Fibroblast of skin of left quadriceps (primary cell): Measurements from ENCODE around the gene FERMT3.

Experiments used
- DNase-seq, 2 experiments: peaks; one replicate each; pipeline ENCODE4 v3.0.0-alpha.2; 2013; ENCODE audit warnings: low read depth in 2 of 2

Gene FERMT3

GRCh38 chr11:64186492-64187165 lies 19.9 kb upstream of the FERMT3 start:
- DNase-seq, result no peak

DNA sequence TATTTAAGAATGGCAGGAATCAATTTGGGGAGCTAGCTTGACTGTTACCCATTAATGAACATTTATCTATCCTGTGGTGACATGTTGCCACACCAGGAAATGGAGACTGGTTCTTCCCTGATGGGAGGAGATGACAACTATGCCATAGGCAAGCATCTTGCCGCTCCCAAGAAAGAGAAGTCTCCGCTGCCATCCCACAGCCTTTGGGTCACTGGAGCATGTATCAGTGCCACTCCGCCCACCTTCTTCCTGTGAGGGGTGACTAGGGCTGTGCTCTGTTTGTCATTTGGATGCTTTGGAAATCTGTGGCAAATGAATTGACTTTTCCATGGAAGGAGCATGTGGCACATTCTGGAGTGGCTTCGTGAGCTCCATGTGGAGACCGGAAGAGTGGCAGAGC lies 14.1 kb upstream of the FERMT3 start:
- DNase-seq, result no peak

GRCh38 chr11:64196626-64197025 lies 9.9 kb upstream of the FERMT3 start:
- no peak for DNase-seq

- no peak for DNase-seq
Observed at GRCh38 chr11:64198511-64198910, 8.0 kb upstream of the FERMT3 start.

DNA sequence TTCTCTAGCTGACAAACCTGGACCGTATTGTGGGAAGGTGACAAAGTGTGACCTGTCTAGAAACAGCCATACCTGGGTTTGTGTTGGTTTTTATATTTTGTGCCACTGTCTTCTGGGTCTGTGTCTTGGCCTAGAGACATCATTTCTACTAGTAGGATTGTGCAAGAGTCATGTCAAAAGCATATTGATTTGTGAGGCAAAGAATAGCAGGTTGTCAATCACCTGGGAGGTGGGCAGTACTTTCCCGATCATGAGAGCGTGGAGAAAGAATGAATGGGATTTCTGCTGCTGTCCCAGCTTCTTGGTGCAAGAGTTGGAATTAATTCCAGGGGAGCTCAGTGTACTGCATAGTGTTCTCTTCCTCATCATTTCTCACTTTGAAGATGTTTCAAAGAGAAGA lies 5.0 kb upstream of the FERMT3 start:
- DNase-seq, result no peak

DNA sequence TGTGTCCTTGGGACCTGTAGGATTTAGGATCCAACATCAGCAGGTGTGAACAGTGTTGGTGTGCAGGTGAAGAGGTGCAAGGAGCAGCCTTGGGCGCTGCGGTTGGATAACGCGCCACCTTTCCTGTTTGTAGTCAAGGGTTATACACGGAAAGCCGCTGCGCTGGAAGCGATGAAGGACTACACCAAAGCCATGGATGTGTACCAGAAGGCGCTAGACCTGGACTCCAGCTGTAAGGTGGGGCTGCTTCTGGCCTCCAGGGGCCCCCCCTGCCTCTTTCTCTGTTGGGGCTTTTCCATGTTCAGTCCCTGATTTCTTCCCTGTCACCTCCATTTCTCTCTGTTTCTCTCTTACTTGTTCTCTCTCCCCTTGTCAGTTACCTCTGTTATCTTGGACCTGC lies 3.5 kb upstream of the FERMT3 start:
- DNase-seq, result no peak

DNA sequence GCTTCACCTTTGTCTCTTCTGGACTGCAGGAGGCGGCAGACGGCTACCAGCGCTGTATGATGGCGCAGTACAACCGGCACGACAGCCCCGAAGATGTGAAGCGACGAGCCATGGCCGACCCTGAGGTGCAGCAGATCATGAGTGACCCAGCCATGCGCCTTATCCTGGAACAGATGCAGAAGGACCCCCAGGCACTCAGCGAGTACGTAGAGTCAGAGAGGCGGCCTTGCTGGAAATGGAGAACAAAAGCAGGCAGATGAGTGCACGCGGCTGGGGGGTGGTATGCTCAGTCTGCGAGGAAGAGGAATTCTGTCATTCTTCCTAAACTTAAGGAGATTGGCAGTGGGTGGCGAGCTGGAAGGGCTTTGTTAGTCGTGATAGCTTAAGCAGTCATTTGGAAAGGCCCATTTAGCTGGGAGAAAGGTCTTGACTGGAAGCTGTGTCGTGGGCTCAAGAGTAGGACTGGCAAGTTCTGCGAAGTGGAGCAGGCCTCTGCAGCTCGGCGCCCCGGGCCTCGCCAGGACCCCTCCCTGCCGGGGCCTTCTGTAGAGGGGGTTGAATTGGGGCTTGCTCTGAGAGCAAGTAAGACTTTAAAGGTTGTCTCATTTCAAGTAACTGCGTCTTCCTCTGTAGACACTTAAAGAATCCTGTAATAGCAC lies 3.0 kb upstream of the FERMT3 start:
- no peak for DNase-seq

DNA sequence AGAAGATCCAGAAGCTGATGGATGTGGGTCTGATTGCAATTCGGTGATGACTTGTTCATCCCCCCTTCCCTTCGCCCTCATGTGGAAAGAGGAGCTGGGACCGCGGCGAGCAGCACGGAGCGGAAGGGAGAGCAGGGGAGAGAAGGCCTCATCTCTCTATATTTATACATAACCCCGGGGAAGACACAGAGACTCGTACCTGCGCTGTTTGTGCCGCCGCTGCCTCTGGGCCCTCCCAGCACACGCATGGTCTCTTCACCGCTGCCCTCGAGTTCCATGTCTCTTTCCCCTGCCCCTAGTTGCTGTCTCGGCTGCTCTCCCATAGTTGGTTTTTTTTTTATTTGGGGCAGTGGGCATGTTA lies 2.5 kb upstream of the FERMT3 start:
- DNase-seq, result no peak

DNA sequence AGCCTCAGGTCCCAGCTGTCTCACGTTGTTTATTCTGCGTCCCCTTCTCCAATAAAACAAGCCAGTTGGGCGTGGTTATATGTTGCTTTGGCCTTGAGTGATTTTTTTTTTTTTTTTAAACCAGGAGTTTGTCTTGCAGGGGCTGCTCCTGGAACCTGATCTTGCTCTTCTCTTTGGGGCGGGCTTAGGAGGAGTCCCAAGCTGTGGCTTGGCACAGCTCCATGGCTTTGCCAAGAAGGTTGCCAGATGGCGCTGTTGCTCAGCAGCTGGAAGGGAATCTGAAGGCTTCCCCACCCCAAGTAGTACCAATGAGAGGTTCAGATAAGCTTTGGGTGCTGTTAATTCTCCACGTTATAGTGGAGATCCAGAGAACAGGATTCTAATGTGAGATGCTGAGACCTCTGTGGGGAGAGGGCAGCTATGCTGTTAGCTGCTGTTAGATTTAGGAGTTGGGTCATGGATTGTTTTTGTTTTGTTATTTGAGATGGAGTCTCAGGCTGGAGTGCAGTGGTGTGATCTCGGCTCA lies 2.0 kb upstream of the FERMT3 start:
- peak; percentile 91 to 92 for DNase-seq

GRCh38 chr11:64207256-64208085 lies 950 bp downstream of the FERMT3 start:
- peak; percentile 32 to 36 for DNase-seq

GRCh38 chr11:64208086-64208795 lies 1.7 kb downstream of the FERMT3 start:
- DNase-seq, result no peak

GRCh38 chr11:64208796-64209562 lies 2.5 kb downstream of the FERMT3 start:
- no peak for DNase-seq

- DNase-seq, result no peak
Observed at GRCh38 chr11:64209563-64209843, 3.0 kb downstream of the FERMT3 start.

- no peak for DNase-seq
Observed at GRCh38 chr11:64210301-64211020, 3.9 kb downstream of the FERMT3 start.

- no peak for DNase-seq
Observed at GRCh38 chr11:64211181-64211872, 4.8 kb downstream of the FERMT3 start.

DNA sequence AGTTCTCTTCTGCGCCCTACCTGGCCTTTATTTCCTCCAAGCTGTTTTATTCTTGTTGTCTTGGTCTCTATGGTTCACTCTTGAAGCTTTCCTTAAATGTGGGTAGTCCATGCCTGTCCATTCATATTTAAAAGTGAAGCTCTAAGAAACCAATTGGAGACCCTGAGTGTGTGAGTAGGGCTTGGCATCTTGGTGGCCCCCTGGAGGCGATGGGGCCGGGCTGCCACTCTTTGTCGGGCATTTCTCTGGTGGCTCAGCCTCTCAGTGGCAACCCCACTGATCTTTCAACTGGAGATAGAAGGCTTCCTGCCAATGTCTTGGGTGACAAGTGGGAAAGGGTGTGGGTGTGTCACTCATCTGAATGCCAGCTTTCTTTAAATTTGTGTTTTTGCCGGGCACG lies 10.4 kb downstream of the FERMT3 start:
- no peak for DNase-seq

DNA sequence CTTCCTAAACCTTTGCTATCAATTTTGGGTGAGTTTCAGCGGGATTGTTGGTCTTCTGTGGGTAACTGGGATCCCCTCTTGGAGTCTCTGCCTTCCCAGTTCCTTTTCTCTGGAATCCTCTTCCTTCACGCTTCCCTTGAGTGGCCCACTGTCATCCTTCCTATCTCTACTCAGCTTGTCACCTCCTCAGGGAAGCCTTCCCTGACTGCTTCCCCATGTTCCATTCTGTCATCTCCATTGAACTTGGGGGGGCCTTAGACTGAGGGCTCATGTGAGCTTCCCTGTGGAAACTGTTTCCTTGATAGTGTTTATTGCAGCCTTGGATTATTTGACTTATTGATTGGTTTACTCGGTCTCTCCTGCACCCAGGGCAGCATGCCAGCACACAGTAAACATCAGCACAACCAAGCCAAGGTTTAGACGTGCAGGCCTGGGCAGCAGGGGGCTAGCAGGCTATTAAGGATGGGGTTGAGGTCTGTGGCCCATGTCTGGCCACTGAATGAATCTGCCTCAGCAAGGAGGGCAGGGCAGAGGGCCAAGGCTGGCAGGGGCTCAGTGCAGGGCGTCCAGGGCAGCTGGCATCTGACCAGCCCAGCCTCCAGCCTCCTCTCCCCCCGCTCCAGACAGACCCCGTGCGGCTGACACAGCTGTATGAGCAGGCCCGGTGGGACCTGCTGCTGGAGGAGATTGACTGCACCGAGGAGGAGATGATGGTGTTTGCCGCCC lies 12.3 kb downstream of the FERMT3 start:
- DNase-seq, result no peak

- no peak for DNase-seq
Observed at GRCh38 chr11:64219354-64219684, 12.8 kb downstream of the FERMT3 start.

- DNase-seq, result no peak
Observed at GRCh38 chr11:64219755-64220154, 13.2 kb downstream of the FERMT3 start.

DNA sequence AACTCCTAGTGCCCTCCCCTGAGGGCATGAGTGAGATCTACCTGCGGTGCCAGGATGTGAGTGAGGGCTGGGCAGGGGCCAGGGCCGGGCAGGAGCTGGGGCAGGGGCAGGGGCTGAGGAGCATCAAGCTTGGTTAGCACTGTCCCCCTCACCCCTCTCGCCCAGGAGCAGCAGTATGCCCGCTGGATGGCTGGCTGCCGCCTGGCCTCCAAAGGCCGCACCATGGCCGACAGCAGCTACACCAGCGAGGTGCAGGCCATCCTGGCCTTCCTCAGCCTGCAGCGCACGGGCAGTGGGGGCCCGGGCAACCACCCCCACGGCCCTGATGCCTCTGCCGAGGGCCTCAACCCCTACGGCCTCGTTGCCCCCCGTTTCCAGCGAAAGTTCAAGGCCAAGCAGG lies 13.8 kb downstream of the FERMT3 start:
- no peak for DNase-seq
